ENCODE data around the gene ZNF519.
"Not testable (repeated sequence)": the region's sequence is repeated elsewhere in the genome, so short reads cannot be mapped to it uniquely, and the experiment has no call there.

ZNF519 gene

DNA sequence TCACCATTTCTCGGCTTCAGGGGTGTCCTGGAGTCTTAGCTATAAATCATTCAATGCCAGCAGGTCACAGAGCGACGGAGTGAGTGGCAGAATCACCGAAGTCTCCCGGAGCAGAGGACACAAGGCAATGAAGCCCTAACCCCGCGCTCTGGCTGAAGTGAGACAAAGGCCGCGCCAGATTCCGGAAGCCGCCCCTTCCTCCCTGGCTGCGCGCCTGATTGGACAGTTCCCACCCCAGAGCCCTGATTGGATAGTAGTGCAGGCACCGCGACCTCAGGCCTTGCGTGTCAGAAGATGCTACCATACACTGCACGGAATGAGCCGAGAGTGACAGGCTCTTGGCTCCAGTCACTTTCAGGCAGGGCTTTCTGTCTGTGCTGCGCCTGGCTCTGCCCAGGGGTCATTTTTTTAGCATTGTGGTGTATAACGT, at the start of gene ZNF519:
Gene ZNF519, minus strand, starts transcription at position 165 of the 430 bp plus-strand sequence. Its CDS starts 158 bp downstream, at position 7.
- peak within 1 kb of the TSS; percentile 29; the same call in 1 of the 2 replicates for H3K27ac ChIP-seq

DNA sequence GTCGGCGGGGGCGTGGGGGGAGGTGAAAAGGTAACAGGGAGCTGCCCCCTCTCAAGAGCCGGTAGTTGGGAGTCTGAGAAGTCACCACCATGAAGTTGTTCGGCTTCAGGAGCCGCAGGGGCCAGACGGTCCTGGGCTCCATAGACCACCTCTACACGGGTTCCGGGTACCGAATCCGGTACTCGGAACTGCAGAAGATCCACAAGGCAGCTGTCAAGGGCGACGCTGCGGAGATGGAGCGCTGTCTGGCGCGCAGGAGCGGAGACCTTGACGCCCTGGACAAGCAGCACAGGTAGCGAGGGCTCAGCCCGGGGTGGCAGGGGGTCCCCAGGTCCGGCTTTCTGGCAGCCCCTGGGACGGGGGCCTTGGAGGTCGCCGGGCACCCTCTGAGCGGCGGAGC, 47.1 kb upstream of the ZNF519 start:
- TF ChIP-seq CTCF (IDR thresholded peaks at IDR 0.05) (no peak), ZFX (IDR thresholded peaks at IDR 0.05; ENCODE audit: borderline replicate concordance) (no peak)
- H3K27ac ChIP-seq = peak overlapping the region; percentile 54

- H3K27ac ChIP-seq = peak overlapping the region; percentile 54
- peak; percentile 78 for TF ChIP-seq CTCF (IDR thresholded peaks at IDR 0.05)
Observed at GRCh38 chr18:14178321-14179196, 46.3 kb upstream of the ZNF519 start.

- not testable (repeated sequence) for H3K27ac ChIP-seq
Observed at GRCh38 chr18:14177540-14178320, 45.5 kb upstream of the ZNF519 start.

DNA sequence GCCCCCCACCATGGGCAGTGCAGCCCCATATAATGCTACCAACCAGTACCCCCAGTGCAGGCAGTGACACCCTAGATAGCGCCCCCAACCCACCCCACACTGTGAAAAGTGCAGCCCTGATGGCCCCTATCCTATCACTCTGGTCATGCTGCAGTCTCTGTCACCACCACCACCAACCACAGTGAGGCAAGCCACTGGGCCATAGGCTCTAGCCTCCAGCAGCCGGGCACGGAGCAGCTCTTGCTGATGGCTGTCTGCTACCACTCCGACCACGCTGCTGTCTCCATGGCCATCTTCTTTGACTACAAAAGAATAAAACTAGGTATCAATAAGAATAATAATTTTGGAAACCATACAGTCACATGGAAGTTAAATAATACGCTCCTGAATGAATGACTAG, 43.2 kb upstream of the ZNF519 start:
- H3K27ac ChIP-seq = not testable (repeated sequence)

DNA sequence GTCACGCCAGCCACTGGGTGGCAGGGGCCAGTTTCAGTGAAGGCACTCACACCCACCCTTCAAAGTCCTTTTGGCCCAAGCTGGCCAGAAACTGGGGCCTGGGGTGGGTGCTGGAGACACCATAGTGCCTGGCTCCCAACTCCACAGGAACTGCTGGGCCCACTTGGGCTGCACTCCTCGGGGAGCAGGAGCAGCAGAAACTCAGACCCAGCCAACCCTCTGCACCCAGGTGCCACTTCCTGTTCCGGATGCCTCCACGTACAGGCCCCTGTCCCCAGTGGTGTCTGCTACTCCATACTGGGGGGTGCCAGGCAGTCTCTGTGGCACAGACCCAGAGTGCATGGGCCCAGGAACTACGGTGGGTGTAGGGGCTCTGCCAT, 42.5 kb upstream of the ZNF519 start:
- no peak overlapping the region for H3K27ac ChIP-seq
- no peak for TF ChIP-seq ZFX (IDR thresholded peaks at IDR 0.05; ENCODE audit: borderline replicate concordance)
- no peak for TF ChIP-seq CTCF (IDR thresholded peaks at IDR 0.05)

DNA sequence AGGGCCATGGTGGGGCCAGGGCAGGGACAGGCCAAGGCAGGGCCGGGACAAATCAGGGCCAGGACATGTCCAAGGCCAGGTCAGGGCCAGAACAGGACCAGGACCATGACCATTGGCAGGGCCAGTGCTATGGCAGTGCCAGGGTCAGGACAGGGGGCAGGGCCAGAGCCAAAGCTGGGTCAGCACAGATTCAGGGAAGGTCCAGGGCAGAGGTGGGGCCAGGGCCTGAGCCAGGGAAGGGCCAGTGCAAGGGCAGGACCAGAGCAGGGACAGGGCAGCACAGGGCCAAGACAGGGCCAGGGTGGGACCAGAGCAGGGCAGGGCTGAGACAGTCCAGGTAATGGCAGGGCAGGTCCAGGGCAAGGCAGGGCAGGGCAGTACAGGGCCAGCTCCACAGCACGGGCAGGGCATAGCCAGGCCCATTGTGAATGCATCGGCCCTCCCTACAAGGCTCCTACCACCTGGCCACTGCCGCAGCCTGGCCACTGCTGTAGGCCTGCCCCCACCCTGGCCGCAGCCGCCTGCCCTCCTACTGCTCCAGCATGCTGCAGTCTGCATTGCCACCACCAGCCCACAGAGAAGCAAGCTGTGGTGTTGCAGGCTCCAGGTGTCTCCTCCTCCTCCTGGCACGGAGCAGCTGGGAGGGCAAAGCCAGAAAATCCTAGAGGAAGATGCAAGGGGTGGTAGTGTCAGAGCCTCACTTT, 41.9 kb upstream of the ZNF519 start:
- H3K27ac ChIP-seq = not testable (repeated sequence)

DNA sequence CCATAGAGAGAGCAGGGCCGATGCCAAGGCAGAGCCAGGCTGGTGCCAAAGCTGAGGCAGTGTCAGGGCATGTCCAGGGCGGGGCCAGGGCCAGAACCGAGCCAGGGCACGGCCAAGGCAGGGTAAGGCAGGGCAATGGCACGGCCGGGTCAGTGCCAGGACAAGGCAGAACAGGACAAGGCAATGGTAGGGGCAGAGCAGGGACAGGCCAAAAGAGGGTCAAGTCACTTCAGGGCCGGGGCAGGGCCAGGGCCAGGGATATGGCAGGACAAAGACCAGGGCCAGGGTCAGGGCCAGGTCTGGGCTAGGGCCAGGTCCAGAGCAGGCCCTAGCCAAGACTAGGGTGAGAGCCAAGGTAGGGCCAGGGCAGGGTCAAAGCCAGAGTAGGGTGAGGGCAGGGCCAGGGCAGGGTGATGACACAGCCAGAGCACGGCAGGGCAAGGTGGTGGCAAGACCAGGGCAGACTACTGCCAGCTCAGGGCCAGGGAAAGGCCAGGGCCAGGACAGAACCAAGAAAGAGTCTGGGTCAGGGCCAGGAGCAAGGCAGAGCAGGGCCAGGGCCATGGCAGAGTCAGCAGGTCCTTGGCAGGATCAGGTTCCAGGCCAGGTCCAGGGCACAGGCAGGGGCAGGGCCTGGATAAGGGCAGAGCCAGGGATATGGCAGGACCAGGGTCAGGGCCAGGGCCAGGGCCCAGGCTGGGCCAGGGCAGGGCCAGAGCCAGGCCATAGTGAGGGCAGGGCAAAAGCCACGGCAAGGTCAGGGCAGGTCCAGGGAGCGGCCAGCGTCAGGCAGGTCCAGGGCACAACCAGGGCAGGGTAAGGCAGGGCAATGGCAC, 41.1 kb upstream of the ZNF519 start:
- not testable (repeated sequence) for H3K27ac ChIP-seq

- not testable (repeated sequence) for H3K27ac ChIP-seq
Observed at GRCh38 chr18:14172142-14173115, 40.2 kb upstream of the ZNF519 start.

- not testable (repeated sequence) for H3K27ac ChIP-seq
Observed at GRCh38 chr18:14171301-14172141, 39.3 kb upstream of the ZNF519 start.

DNA sequence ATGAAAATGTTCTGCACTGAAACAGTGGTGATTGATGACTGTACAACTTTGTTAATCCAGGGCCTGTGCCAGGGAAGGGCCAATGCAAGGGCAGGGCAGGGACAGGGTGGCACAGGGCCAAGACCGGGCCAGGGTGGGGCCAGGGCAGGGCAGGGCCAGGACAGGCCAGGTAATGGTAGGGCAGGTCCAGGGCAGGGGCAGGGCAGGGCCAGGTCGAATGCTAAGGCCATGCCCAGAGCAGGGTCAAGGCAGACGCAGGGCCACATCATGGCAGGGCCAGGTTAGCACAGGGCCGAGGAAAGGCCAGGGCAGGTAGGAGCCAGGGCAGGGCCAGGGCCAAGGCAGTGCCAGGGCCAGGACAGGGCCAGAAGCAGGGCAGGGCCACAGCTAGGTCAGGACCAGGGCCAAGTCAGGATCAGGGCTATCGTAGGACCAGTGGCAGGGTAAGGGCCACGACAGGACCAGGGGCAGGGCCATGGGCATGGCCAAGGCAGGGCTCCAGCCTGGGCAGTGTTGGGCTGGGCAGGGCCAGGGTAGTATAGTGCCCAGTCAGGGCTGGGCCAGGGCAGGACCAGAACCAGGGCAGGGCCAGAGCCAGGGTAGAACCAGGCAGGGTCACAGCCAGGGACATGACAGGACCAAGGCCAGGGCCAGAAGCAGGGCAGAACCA, 38.3 kb upstream of the ZNF519 start:
- not testable (repeated sequence) for H3K27ac ChIP-seq

GRCh38 chr18:14162915-14163314, 30.7 kb upstream of the ZNF519 start:
- not testable (repeated sequence) for H3K27ac ChIP-seq

DNA sequence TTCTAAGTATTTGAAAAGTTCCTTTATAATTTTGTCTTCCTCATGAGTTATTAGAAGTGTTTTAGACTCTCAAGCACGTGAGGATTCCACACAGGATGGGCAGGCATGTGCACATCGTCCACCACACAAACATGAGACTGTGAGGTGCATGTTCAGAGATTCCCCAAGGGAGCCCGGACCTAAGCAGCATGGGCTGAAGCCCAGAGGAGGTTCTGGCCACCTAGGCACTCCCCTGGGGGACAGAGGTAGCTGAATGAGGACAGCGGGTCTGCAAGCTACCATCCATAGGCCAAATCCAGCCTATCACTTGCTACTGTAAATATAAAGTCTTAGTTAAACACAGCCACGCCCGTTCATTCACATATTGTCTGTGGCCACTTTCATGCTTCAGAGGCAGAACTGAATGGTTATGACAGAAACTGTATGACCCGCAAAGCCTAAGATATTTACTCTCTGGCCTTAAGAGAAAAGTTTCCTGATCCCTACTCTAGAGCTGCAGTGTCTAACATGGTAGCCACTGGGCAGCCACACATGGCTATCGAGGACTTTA, 19.4 kb upstream of the ZNF519 start:
- not testable (repeated sequence) for H3K27ac ChIP-seq

Data from 22Rv1 (cell line).